WI38 (cell line): Measurements from ENCODE around the gene CRY2.

Source experiments
- H3K4me3 ChIP-seq: 2 replicates; pipeline ENCODE4 v1.5.1; 2011; ENCODE audit warnings: low read depth, mild to moderate bottlenecking, control low read depth, low read length
- CTCF ChIP-seq: IDR thresholded peaks from 2 replicates; pipeline ENCODE4 v1.5.1; 2012; ENCODE audit warnings: low read depth, mild to moderate bottlenecking, control low read depth, low read length

The CRY2 gene

GRCh38 chr11:45917623-45918330 lies 70.5 kb downstream of the CRY2 start, which contains the start of gene PEX16:
TSS of gene PEX16 (minus strand) at chr11:45917877. CDS start at chr11:45917811, 66 bp downstream.
- TF ChIP-seq CTCF: no peak

GRCh38 chr11:45918331-45918941 lies 71.2 kb downstream of the CRY2 start:
- TF ChIP-seq CTCF: no peak
- peak overlapping the region; percentile 87 for H3K4me3 ChIP-seq

More at GRCh38 chr11:45917623-45918330, 70.5 kb downstream of the CRY2 start, which contains the start of gene PEX16:
- H3K4me3 ChIP-seq: peak within 1 kb of the TSS; percentile 87

- peak overlapping the region; percentile 87 for H3K4me3 ChIP-seq
- no peak for TF ChIP-seq CTCF
Observed at GRCh38 chr11:45918962-45919675, 71.8 kb downstream of the CRY2 start.

GRCh38 chr11:45919806-45920530 lies 72.7 kb downstream of the CRY2 start:
- no peak for TF ChIP-seq CTCF
- no peak overlapping the region for H3K4me3 ChIP-seq

- TF ChIP-seq CTCF: no peak
- no peak overlapping the region for H3K4me3 ChIP-seq
Observed at GRCh38 chr11:45920531-45921477, 73.5 kb downstream of the CRY2 start.
